ENCODE measurements around the gene CADPS2.
A peak's percentile ranks its signal among the peaks of the same experiment; 100 is the strongest.
"Not testable (repeated sequence)": the region's sequence is repeated elsewhere in the genome, so short reads cannot be mapped to it uniquely, and the experiment has no call there.

The CADPS2 gene

GRCh38 chr7:122702872-122703510 lies 183.3 kb downstream of the CADPS2 start, which contains the start of gene RNF148:
TSS of gene RNF148 (minus strand) at chr7:122702922. CDS start at chr7:122702750, 172 bp downstream.
- DNase-seq: no peak

DNA sequence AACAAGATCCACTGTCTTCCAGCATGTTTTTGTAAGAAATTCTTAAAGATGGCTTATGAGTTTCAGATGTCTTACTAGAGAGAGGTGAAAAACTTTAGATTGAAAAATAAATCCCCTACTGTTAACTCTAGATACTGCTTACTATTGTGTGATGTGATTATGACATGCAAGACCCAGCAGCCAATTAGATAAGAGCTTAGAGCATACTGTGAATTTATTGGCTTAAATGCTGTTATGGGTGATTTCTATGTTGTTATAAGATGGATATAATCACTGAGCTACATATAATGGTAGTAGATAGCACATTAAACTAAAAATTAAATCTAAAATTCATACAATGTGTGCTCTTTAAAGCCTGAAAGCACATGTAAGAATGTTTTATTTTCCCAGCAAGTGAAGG lies 187.2 kb downstream of the CADPS2 start, which contains the start of gene RNF133:
TSS of gene RNF133 (minus strand) at position 101 of the 400 bp plus-strand sequence. CDS start 199 bp downstream, outside the sequence.
- DNase-seq: no peak

DNA sequence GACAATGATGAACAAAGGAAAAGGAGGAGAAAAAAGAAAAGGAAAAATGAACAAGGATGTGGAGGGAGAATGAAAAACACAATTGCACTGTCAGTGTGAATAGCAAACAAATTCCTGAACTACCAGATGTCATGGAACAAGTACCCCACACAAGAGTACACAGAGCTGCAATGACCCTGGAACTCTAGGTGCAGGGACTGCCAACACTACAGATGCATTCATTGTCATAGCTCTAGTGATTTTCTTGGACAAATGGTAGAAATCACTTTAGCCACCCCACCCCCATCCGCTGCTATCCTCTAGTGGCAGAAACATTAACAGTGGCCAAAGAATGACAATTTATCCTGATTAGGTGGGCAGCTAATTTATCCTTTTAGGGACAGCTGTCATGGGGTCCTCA lies 190.4 kb downstream of the CADPS2 start:
- DNase-seq: no peak

DNA sequence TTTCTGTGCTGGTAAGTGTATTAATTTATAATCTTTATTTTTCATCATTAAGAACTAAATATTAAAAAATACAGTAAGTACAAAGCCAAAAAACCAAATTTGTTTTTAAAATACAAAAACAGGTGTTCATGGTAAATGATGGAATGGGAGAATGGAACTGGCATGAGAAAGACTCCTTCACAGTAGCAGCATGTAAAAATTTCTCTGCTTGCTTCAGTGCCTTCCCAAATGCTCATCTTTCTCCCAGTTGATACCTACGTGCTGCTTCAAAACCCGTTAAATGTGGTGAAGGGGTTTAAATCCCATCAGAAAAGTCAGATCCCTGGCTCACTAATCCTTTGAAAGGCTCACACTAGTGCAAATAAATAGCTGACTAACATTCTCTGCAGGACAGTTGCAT lies 191.6 kb downstream of the CADPS2 start:
- no peak for DNase-seq

DNA sequence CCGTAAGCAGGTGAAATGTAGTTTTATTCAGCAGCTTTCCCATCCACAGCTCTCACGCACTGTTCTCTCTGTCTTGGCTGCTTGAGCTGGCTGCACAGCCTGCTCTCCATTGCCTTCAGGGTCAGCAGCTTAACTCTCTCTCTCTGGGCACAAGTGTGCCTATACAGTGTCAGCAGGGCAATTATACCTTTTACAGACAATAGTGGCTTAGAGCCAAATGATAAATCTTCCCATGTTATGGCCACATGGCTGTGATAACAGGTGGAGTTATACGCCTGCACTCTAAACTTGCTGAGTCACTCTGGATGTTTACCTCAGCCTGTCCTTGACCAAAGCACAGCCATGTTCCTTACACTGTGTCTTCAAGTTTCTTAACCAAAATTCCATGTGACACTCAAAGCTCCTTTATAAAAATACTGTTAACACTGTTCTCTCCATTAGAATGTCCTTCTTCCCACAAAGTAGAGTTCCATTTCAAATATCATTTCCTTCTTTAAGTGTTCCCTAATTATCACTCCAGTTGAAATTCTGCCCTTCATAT lies 193.4 kb downstream of the CADPS2 start:
- DNase-seq: no peak

GRCh38 chr7:122691569-122692235 lies 194.6 kb downstream of the CADPS2 start:
- no peak for DNase-seq

- DNase-seq: no peak
Measured at GRCh38 chr7:122689346-122690109, 196.7 kb downstream of the CADPS2 start.

DNA sequence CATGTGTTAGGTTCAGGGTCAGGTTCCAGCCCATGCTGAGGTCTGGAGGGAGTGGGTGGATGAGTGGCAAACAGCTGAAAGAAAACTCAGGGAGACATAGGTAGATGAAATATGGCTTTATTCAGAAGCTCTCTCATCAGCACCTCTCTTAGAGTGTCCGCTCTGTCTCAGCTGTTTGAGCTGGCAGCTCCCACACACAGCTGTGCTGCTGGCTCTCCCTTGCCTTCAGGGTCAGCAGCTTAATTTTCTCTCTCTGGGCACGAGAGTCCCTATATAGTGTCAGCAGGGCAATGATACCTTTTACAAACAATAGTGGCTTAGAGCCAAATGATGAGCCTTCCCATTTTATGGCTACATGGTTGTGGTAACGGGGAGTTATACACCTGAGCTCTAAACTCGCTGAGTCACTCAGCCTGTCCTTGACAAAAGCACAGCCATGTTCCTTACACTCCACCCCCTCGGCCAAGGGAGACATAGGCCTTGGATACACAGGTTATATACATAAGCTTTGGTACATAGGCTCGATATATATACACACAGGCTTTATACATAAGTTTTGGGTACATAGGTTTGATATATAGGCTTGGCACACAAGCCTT lies 197.8 kb downstream of the CADPS2 start:
- peak; percentile 4 for DNase-seq

GRCh38 chr7:122686360-122686878 lies 199.8 kb downstream of the CADPS2 start:
- no peak for DNase-seq

GRCh38 chr7:122684504-122684903 lies 201.8 kb downstream of the CADPS2 start:
- no peak for DNase-seq

GRCh38 chr7:122682815-122683550 lies 203.3 kb downstream of the CADPS2 start:
- DNase-seq: no peak

DNA sequence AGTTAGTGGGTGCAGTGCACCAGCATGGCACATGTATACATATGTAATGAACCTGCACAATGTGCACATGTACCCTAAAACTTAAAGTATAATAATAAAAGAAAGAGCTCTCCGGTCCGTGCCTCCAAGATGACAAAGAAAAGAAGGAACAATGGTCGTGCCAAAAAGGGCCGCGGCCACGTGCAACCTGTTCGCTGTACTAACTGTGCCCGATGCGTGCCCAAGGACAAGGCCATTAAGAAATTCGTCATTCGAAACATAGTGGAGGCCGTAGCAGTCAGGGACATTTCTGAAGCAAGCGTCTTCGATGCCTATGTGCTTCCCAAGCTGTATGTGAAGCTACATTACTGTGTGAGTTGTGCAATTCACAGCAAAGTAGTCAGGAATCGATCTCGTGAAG lies 205.1 kb downstream of the CADPS2 start:
- not testable (repeated sequence) for DNase-seq

GRCh38 chr7:122679813-122680212 lies 206.4 kb downstream of the CADPS2 start:
- DNase-seq: no peak

GRCh38 chr7:122679269-122679709 lies 207.0 kb downstream of the CADPS2 start:
- DNase-seq: not testable (repeated sequence)

DNA sequence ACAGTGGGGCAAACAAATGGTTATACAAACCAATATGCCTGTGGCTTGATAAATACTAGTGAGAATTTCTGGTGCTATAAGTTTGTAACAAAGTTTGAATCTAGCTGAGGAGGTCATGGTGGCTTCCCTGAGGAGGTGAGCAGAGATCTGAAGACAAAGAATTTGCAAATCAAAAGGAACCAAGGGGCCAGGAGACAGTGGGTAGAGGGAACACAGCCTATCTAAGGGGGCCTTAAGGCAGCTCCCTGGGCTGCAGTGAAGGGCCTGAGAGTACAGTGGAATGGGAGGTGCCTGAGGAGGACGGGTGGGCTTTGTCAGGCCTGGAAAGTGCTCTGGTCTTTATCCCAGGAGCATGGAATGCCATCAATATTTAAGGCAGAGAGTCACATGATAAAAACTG lies 209.1 kb downstream of the CADPS2 start:
- no peak for DNase-seq

DNA sequence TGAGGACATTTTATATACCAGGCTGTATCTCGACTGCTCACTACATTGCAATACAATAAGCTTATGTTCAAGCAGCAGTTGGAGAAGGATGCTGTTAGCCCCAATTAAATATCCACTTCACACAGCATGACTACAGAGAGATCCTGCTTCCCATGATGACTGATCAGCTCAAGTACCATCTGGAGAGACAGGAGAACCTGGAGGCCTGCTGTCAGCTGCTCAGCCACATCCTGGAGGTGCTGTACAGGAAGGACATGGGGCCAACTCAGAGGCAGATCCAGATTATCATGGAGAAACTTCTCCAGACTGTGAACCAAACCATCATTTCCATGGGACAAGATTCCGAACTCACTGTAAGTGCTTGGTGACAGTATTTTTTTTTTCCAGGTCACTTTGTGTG lies 209.8 kb downstream of the CADPS2 start:
- DNase-seq: no peak

DNA sequence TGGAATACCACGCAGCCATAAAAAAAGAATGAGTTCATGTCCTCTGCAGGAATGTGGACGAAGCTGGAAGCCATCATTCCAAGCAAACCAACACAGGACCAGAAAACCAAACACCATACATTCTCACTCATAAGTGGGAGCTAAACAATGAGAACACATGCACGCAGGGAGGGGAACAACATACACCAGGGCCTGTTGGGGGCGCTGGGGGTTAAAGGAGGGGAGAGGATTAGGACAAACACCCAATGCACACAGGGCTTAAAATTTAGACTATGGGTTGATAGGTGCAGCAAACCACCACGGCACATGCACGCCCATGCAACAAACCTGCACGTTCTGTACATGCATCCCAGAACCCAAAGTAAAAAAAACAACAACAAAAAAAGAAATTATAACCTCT lies 210.6 kb downstream of the CADPS2 start:
- DNase-seq: no peak

DNA sequence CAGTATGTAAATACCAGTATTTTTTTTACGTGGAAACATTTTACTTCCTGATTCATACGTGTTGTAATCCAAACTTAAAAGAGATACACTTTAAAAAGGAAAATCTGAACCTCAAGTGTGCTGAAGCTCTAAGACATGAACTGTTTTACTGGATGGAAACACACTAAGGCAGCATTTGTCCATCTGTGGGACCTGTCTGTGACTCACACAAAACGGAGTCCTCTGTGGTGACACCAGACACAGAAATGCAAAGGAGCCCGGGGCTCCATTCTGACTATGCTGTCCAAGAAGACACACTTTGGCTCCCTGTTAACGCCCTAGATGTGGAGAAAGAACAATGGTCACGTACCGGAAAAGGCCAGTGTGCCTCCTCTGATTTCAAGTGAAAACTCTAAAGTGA lies 211.2 kb downstream of the CADPS2 start:
- DNase-seq: no peak

DNA sequence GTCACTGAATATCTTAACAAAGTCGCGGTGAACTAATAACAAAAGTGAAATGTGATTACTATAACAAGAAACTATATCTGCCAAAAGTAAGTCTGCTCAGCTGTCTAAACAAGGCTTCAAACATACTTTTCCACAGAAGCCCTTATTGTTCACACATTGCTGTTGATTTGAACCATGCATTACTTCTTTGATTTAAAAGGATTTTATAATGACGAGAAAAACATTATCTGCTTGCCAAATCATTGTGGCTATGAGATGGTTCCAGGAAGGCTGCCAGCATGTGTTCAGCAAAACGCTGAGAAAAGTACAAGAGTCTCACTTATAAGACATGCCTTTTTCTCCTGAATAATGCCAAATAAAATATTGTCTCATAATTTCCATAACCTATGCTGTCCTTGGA lies 211.8 kb downstream of the CADPS2 start:
- no peak for DNase-seq

DNA sequence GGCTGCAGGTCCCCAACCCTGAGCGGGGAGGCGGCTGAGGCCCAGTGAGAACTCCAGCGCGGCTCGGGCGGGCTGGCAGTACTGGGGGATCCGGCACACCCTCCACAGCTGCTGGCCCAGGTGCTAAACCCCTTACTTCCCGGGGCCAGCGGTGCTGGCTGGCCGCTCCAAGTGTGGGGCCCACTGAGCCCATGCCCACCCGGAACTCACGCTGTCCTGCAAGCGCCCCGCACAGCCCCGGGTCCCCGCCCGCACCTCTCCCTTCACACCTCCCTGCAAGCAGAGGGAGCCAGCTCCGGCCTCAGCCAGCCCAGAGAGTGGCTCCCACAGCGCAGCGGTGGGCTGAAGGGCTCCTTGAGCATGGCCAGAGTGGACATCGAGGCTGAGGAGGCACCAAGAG lies 212.3 kb downstream of the CADPS2 start:
- no peak for DNase-seq

- no peak for DNase-seq
Measured at GRCh38 chr7:122672536-122672935, 213.7 kb downstream of the CADPS2 start.

- DNase-seq: no peak
Measured at GRCh38 chr7:122663733-122664132, 222.5 kb downstream of the CADPS2 start.

Measured in COR-L47 (cell line).